ENCODE results near the gene YAE1. TPM values are rescaled to one million over a fixed set of nuclear protein-coding genes. Genes with fewer than 3 reads are reported as not detected.

The YAE1 gene
- total RNA-seq, 1 experiment from 2014 or later: 23.1 TPM

GRCh38 chr7:39527951-39528350 lies 38.3 kb upstream of the YAE1 start:
- TF ChIP-seq EZH2 (IDR thresholded peaks at IDR 0.05; ENCODE audit: low read depth) (no peak), CTCF (conservative IDR thresholded peaks at IDR 0.05) (no peak)
- H4K20me1 ChIP-seq (ENCODE audit: insufficient read depth): no peaks in the 10 kb centered on the region
- no TSS peak for BruUV-seq (replicated peaks)
- no peaks in the 10 kb centered on the region for H3F3A ChIP-seq (ENCODE audit: insufficient read depth, low read depth)
- H3K27me3 ChIP-seq (ENCODE audit: insufficient read depth, low read depth): peaks cover 35% of the 10 kb centered on the region; the same call in 1 of the 2 replicates
- H3K27ac ChIP-seq: no peak overlapping the region
- no peak overlapping the region for H2AFZ ChIP-seq
- POLR2A ChIA-PET (ENCODE audit: unreplicated experiment): no interaction called here
- H3K4me1 ChIP-seq (replicated peaks; ENCODE audit: insufficient read depth): no peaks in the 10 kb centered on the region
- CTCF ChIA-PET: no interaction called here
- H3K9me2 ChIP-seq (ENCODE audit: insufficient read depth): no peaks in the 10 kb centered on the region
- intact Hi-C loops (cut with micrococcal nuclease; ENCODE audit: unreplicated experiment): no loop called here
- H3K4me3 ChIP-seq: no peak overlapping the region
- H3K4me2 ChIP-seq: no peak overlapping the region
- no peaks in the 10 kb centered on the region for H3K9me3 ChIP-seq (ENCODE audit: insufficient read depth, low read depth)
- H3K36me3 ChIP-seq (ENCODE audit: low read depth): no peaks in the 10 kb centered on the region
- H3K79me2 ChIP-seq (ENCODE audit: low read depth): no peaks in the 10 kb centered on the region
- no peak for DNase-seq

GRCh38 chr7:39528849-39529248 lies 37.4 kb upstream of the YAE1 start:
- Histone ChIP-seq H3K9me2 (ENCODE audit: insufficient read depth) (no peaks in the 10 kb centered on the region), H3F3A (ENCODE audit: insufficient read depth, low read depth) (no peaks in the 10 kb centered on the region), H3K79me2 (ENCODE audit: low read depth) (no peaks in the 10 kb centered on the region), H2AFZ (no peak overlapping the region), H3K4me3 (no peak overlapping the region), H3K9me3 (ENCODE audit: insufficient read depth, low read depth) (no peaks in the 10 kb centered on the region), H4K20me1 (ENCODE audit: insufficient read depth) (no peaks in the 10 kb centered on the region), H3K4me1 (replicated peaks; ENCODE audit: insufficient read depth) (no peaks in the 10 kb centered on the region), H3K36me3 (ENCODE audit: low read depth) (no peaks in the 10 kb centered on the region), H3K27ac (no peak overlapping the region), H3K4me2 (no peak overlapping the region), H3K27me3 (ENCODE audit: insufficient read depth, low read depth) (peaks cover 44% of the 10 kb centered on the region; the same call in 1 of the 2 replicates)
- no peak for TF ChIP-seq CTCF (conservative IDR thresholded peaks at IDR 0.05)
- no peak for TF ChIP-seq EZH2 (IDR thresholded peaks at IDR 0.05; ENCODE audit: low read depth)
- POLR2A ChIA-PET (ENCODE audit: unreplicated experiment): no interaction called here
- no TSS peak for BruUV-seq (replicated peaks)
- CTCF ChIA-PET: interaction anchor here (0.7 kb wide), 1 partner anchor 583 kb away, joined by 3 read pairs; no protein-coding TSS in a partner anchor
- intact Hi-C loops (cut with micrococcal nuclease; ENCODE audit: unreplicated experiment): no loop called here
- no peak for DNase-seq

- no peaks in the 10 kb centered on the region for H3K9me3 ChIP-seq (ENCODE audit: insufficient read depth, low read depth)
- H2AFZ ChIP-seq: no peak overlapping the region
- no peak overlapping the region for H3K4me3 ChIP-seq
- no peaks in the 10 kb centered on the region for H4K20me1 ChIP-seq (ENCODE audit: insufficient read depth)
- H3K27ac ChIP-seq: no peak overlapping the region
- no peak for DNase-seq
- intact Hi-C loops (cut with micrococcal nuclease; ENCODE audit: unreplicated experiment): no loop called here
- no TSS peak for BruUV-seq (replicated peaks)
- TF ChIP-seq EZH2 (IDR thresholded peaks at IDR 0.05; ENCODE audit: low read depth) (no peak), CTCF (conservative IDR thresholded peaks at IDR 0.05) (no peak)
- POLR2A ChIA-PET (ENCODE audit: unreplicated experiment): no interaction called here
- no peaks in the 10 kb centered on the region for H3K9me2 ChIP-seq (ENCODE audit: insufficient read depth)
- H3K36me3 ChIP-seq (ENCODE audit: low read depth): no peaks in the 10 kb centered on the region
- CTCF ChIA-PET: no interaction called here
- no peaks in the 10 kb centered on the region for H3K79me2 ChIP-seq (ENCODE audit: low read depth)
- no peaks in the 10 kb centered on the region for H3F3A ChIP-seq (ENCODE audit: insufficient read depth, low read depth)
- no peak overlapping the region for H3K4me2 ChIP-seq
- peaks cover 51% of the 10 kb centered on the region; the same call in 1 of the 2 replicates for H3K27me3 ChIP-seq (ENCODE audit: insufficient read depth, low read depth)
- H3K4me1 ChIP-seq (replicated peaks; ENCODE audit: insufficient read depth): no peaks in the 10 kb centered on the region
These were observed 36.6 kb upstream of the YAE1 start for GRCh38 chr7:39529582-39529981.

Measured in PC-9 (cell line).